Gastrocnemius medialis (tissue), 4 donors: ENCODE data around the gene NAP1L4. TPM values are rescaled to one million over a fixed set of nuclear protein-coding genes. Genes with fewer than 3 reads are reported as not detected.

Experiments used
- ATAC-seq, 2 donors: fragments of 150-250 bp; one replicate each; pipeline ENCODE4 v1.9.1; 2016
- DNase-seq, 2 donors: peaks; one replicate each; pipeline ENCODE4 v3.0.0-alpha.2; 2019
- H3K27ac ChIP-seq, 4 donors: fragments of 200-600 bp; sonication (generic); 1 replicate in 1 of 4; 2 replicates in 3 of 4; pipeline ENCODE4 v1.5.1; 2016 to 2018; ENCODE audit warnings: mild to moderate bottlenecking in 2 of 4, moderate library complexity in 1 of 4
- H3K27me3 ChIP-seq, 3 donors: fragments of 200-600 bp; sonication (generic) in 2 of 3; 1 replicate in 1 of 3; 2 replicates in 2 of 3; pipeline versions ENCODE4 v1.5.1 to v1.6.0; 2016 to 2019; ENCODE audit warnings: mild to moderate bottlenecking in 1 of 3, moderate library complexity in 1 of 3
- H3K36me3 ChIP-seq, 2 donors: fragments of 200-600 bp; sonication (generic) in 1 of 2; one replicate each; pipeline ENCODE4 v1.5.1; 2017 to 2018
- H3K4me1 ChIP-seq, 2 donors: fragments of 200-600 bp; sonication (generic) in 1 of 2; one replicate each; pipeline ENCODE4 v1.5.1; 2016 to 2017; ENCODE audit warnings: mild to moderate bottlenecking in 2 of 2
- H3K4me3 ChIP-seq, 4 donors: fragments of 200-600 bp; sonication (generic) in 3 of 4; 1 replicate in 1 of 4; 2 replicates in 3 of 4; pipeline ENCODE4 v1.5.1; 2016 to 2019; ENCODE audit warnings: mild to moderate bottlenecking in 2 of 4
- H3K9me3 ChIP-seq, 3 donors: fragments of 200-600 bp; sonication (generic) in 2 of 3; 1 replicate in 1 of 3; 2 replicates in 2 of 3; pipeline ENCODE4 v1.5.1; 2016 to 2019
- POLR2A ChIP-seq, 2 donors: fragments of 450-650 bp; IDR thresholded peaks; one replicate each; pipeline ENCODE4 v1.6.1; 2017; ENCODE audit warnings: antibody characterized with exemption in 2 of 2, mild to moderate bottlenecking in 2 of 2, moderate library complexity in 2 of 2
- in situ Hi-C, 4 donors: fragments of 200-750 bp; cut with MboI; loops; one replicate each; pipeline versions ENCODE4 v1.15.0 to v1.8.0; 2017; ENCODE audit warnings: low sequenced_read_pairs in 4 of 4
- intact Hi-C: fragments of 100-400 bp; cut with DNase I; formaldehyde crosslinking; loops from one replicate; pipeline ENCODE4 v1.15.1; 2023; ENCODE audit warnings: low total_unique reads
- total RNA-seq, 4 donors: library from RNA; depleted of rRNA; stranded (reverse); fragments of >200 nt; gene quantifications; one replicate each; pipeline versions ENCODE4 v1.1.0 to v1.2.3, GENCODE V29; 2016
- TF ChIP-seq, protein P1 (sequence below), 5 experiments: fragments of 450-650 bp in 3 of 5; fragments of 200-600 bp in 2 of 5; sonication (generic) in 2 of 5; IDR thresholded peaks in 4 of 5; conservative IDR thresholded peaks in 1 of 5; 1 replicate in 4 of 5; 2 replicates in 1 of 5; pipeline ENCODE4 v1.5.1; 2016 to 2019; ENCODE audit warnings: antibody characterized with exemption in 5 of 5, mild to moderate bottlenecking in 3 of 5, moderate library complexity in 3 of 5

The NAP1L4 gene
- total RNA-seq, 4 donors from 2014 or later: 86.4 to 123 (median 111) TPM

DNA sequence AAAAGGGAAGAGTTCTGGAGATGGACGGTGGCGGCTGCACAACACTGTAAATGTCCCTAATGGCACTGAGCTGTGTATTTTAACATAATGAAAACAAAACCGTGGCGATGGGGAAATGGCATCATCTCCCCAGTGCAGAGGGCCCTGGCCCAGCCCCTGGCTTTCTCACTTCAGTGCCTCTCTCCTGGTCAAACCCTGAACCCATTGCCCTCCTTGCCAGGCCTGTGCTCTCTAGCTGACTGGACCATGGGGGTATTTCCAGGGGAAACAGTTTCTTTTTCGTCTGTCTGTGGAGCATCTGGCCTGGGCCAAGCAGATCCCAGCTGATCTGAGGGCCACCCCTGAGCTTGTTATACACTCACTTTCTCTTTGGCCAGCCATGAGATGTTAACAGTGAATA, 17.4 kb upstream of the NAP1L4 start:
- in situ Hi-C loops (no loop called here), intact Hi-C loops (no loop called here)
- Histone ChIP-seq H3K4me1 (no peaks in the 10 kb centered on the region), H3K27ac (no peak overlapping the region), H3K36me3 (peaks cover 0 to 77% of the 10 kb centered on the region in 2 donors), H3K27me3 (no peaks in the 10 kb centered on the region), H3K4me3 (no peak overlapping the region), H3K9me3 (no peaks in the 10 kb centered on the region)
- TF ChIP-seq, protein P1, sequence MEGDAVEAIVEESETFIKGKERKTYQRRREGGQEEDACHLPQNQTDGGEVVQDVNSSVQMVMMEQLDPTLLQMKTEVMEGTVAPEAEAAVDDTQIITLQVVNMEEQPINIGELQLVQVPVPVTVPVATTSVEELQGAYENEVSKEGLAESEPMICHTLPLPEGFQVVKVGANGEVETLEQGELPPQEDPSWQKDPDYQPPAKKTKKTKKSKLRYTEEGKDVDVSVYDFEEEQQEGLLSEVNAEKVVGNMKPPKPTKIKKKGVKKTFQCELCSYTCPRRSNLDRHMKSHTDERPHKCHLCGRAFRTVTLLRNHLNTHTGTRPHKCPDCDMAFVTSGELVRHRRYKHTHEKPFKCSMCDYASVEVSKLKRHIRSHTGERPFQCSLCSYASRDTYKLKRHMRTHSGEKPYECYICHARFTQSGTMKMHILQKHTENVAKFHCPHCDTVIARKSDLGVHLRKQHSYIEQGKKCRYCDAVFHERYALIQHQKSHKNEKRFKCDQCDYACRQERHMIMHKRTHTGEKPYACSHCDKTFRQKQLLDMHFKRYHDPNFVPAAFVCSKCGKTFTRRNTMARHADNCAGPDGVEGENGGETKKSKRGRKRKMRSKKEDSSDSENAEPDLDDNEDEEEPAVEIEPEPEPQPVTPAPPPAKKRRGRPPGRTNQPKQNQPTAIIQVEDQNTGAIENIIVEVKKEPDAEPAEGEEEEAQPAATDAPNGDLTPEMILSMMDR (IDR thresholded peaks at IDR 0.05 in 4 of 5, conservative IDR thresholded peaks at IDR 0.05 in 1 of 5): no peak
- no peak for TF ChIP-seq POLR2A (IDR thresholded peaks at IDR 0.05)
- no peak for ATAC-seq
- DNase-seq: no peak

GRCh38 chr11:3008746-3009336, 16.7 kb upstream of the NAP1L4 start:
- peaks cover 0 to 77% of the 10 kb centered on the region in 2 donors for H3K36me3 ChIP-seq

GRCh38 chr11:3007404-3008010, 15.4 kb upstream of the NAP1L4 start:
- DNase-seq: no peak
- intact Hi-C loops: no loop called here
- TF ChIP-seq, protein P1 (IDR thresholded peaks at IDR 0.05 in 4 of 5, conservative IDR thresholded peaks at IDR 0.05 in 1 of 5): no peak
- no peak for TF ChIP-seq POLR2A (IDR thresholded peaks at IDR 0.05)

More at GRCh38 chr11:3008746-3009336, 16.7 kb upstream of the NAP1L4 start:
- Histone ChIP-seq H3K4me3 (no peak overlapping the region), H3K27ac (no peak overlapping the region), H3K9me3 (no peaks in the 10 kb centered on the region), H3K4me1 (no peaks in the 10 kb centered on the region), H3K27me3 (no peaks in the 10 kb centered on the region)
- ATAC-seq (no peak), DNase-seq (peak in 1 of 2 donors; percentile 0)
- TF ChIP-seq, protein P1 (IDR thresholded peaks at IDR 0.05 in 4 of 5, conservative IDR thresholded peaks at IDR 0.05 in 1 of 5): no peak
- TF ChIP-seq POLR2A (IDR thresholded peaks at IDR 0.05): no peak
- intact Hi-C loops: no loop called here
- in situ Hi-C loops: no loop called here

GRCh38 chr11:3006505-3007260, 14.6 kb upstream of the NAP1L4 start:
- H3K4me1 ChIP-seq: no peaks in the 10 kb centered on the region
- no peaks in the 10 kb centered on the region for H3K27me3 ChIP-seq
- ATAC-seq (no peak), DNase-seq (no peak)
- H3K4me3 ChIP-seq: no peak overlapping the region
- intact Hi-C loops (no loop called here), in situ Hi-C loops (no loop called here)
- TF ChIP-seq, protein P1 (IDR thresholded peaks at IDR 0.05 in 4 of 5, conservative IDR thresholded peaks at IDR 0.05 in 1 of 5): no peak
- TF ChIP-seq POLR2A (IDR thresholded peaks at IDR 0.05): no peak
- H3K27ac ChIP-seq: no peak overlapping the region
- H3K36me3 ChIP-seq: peaks cover 0 to 83% of the 10 kb centered on the region in 2 donors
- H3K9me3 ChIP-seq: no peaks in the 10 kb centered on the region

More at GRCh38 chr11:3007404-3008010, 15.4 kb upstream of the NAP1L4 start:
- in situ Hi-C loops: no loop called here
- H3K4me1 ChIP-seq: no peaks in the 10 kb centered on the region
- no peaks in the 10 kb centered on the region for H3K9me3 ChIP-seq
- H3K27me3 ChIP-seq: no peaks in the 10 kb centered on the region
- no peak for ATAC-seq
- peaks cover 0 to 83% of the 10 kb centered on the region in 2 donors for H3K36me3 ChIP-seq
- no peak overlapping the region for H3K27ac ChIP-seq
- no peak overlapping the region for H3K4me3 ChIP-seq
